Gastroesophageal sphincter (tissue), 4 donors: ENCODE data around the gene NSFL1C. TPM values are rescaled to one million over a fixed set of nuclear protein-coding genes. Genes with fewer than 3 reads are reported as not detected.

ENCODE experiments used
- ATAC-seq: fragments of 150-250 bp; one replicate; pipeline ENCODE4 v1.9.1; 2016; ENCODE audit warnings: mild to moderate bottlenecking, moderate library complexity
- H3K27ac ChIP-seq, 4 donors: fragments of 200-600 bp; sonication (generic) in 3 of 4; 1 replicate in 3 of 4; 2 replicates in 1 of 4; pipeline ENCODE4 v1.5.1; 2016 to 2019
- H3K27me3 ChIP-seq: fragments of 200-600 bp; sonication (generic); one replicate; pipeline ENCODE4 v1.5.1; 2019
- H3K36me3 ChIP-seq, 2 donors: fragments of 200-600 bp; sonication (generic); one replicate each; pipeline ENCODE4 v1.5.1; 2019; ENCODE audit warnings: control low read depth in 1 of 2
- H3K4me1 ChIP-seq, 3 donors: fragments of 200-600 bp; sonication (generic); 1 replicate in 2 of 3; 2 replicates in 1 of 3; pipeline ENCODE4 v1.5.1; 2016 to 2019; ENCODE audit warnings: control low read depth in 2 of 3
- H3K4me3 ChIP-seq, 2 donors: fragments of 200-600 bp; sonication (generic); one replicate each; pipeline ENCODE4 v1.5.1; 2019; ENCODE audit warnings: mild to moderate bottlenecking in 1 of 2, moderate library complexity in 1 of 2
- H3K9me3 ChIP-seq, 3 donors: fragments of 200-600 bp; sonication (generic); one replicate each; pipeline ENCODE4 v1.5.1; 2017 to 2019; ENCODE audit warnings: control low read depth in 2 of 3
- CTCF ChIP-seq, 4 experiments: fragments of 200-600 bp in 2 of 4; fragments of 450-650 bp in 2 of 4; sonication (generic) in 1 of 4; IDR thresholded peaks; one replicate each; pipeline ENCODE4 v1.5.1; 2017 to 2019; ENCODE audit warnings: antibody characterized with exemption in 4 of 4, mild to moderate bottlenecking in 2 of 4, moderate library complexity in 2 of 4
- EP300 ChIP-seq: sonication (generic); formaldehyde crosslinking; IDR thresholded peaks from one replicate; pipeline ENCODE4 v1.6.1; 2017; ENCODE audit warnings: antibody characterized with exemption, mild to moderate bottlenecking
- POLR2A ChIP-seq, 2 donors: fragments of 450-650 bp; IDR thresholded peaks; one replicate each; pipeline ENCODE4 v1.6.1; 2017; ENCODE audit warnings: antibody characterized with exemption in 2 of 2, mild to moderate bottlenecking in 2 of 2, moderate library complexity in 1 of 2
- POLR2AphosphoS5 ChIP-seq: sonication (generic); formaldehyde crosslinking; IDR thresholded peaks from one replicate; pipeline ENCODE4 v1.6.1; 2017; ENCODE audit warnings: antibody characterized with exemption
- WGBS, 2 donors: methylation state at CpG; one replicate each; pipeline ENCODE4 v1.1.5; 2018; ENCODE audit warnings: low coverage in 1 of 2; 5-methylcytosine and 5-hydroxymethylcytosine counted together
- total RNA-seq, 4 donors: library from RNA; depleted of rRNA; stranded (reverse); fragments of >200 nt; gene quantifications; one replicate each; pipeline ENCODE4 v1.1.0, GENCODE V29; 2016

Gene NSFL1C
- total RNA-seq, 4 donors from 2014 or later, result 48.8 to 64.1 (median 53.5) TPM

- Histone ChIP-seq H3K4me1 (peaks cover 3 to 55% (median 22%) of the 10 kb centered on the region in 3 donors), H3K27me3 (peaks cover 19% of the 10 kb centered on the region), H3K9me3 (no peaks in the 10 kb centered on the region), H3K4me3 (peak overlapping the region in 1 of 2 donors; percentile 99), H3K36me3 (peaks cover 0 to 17% of the 10 kb centered on the region in 2 donors), H3K27ac (peak overlapping the region in 3 of 4 donors; percentile 55 to 91 (median 88))
- TF ChIP-seq POLR2A (IDR thresholded peaks at IDR 0.05) (peak; percentile 8 to 9), POLR2AphosphoS5 (no peak), CTCF (IDR thresholded peaks at IDR 0.05) (no peak), EP300 (no peak)
- 60 to 69% methylated on average over 11 to 17 of the region's 22 CpGs for WGBS, 2 donors
- peak; percentile 13 for ATAC-seq
Observed at GRCh38 chr20:1467355-1468116, 887 bp upstream of the NSFL1C start.

DNA sequence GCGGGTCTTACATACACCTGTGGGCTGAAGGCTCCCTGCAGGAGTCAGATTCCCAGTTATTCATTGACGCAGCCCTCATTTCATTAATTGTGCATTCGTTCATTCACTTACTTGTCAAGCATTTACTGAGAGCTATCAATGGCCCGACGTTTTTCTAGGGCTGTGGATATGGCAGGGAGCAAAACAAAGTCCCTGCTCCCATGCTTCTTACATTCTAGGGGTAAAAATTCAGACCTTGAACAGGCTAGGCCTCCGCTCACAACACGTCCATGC lies 369 bp upstream of the NSFL1C start:
- H3K27ac ChIP-seq, result peak overlapping the region in 3 of 4 donors; percentile 55 to 91 (median 88)
- H3K36me3 ChIP-seq, result peaks cover 0 to 23% of the 10 kb centered on the region in 2 donors
- no peak for ATAC-seq
- peaks cover 3 to 59% (median 22%) of the 10 kb centered on the region in 3 donors for H3K4me1 ChIP-seq
- H3K27me3 ChIP-seq, result peaks cover 15% of the 10 kb centered on the region
- H3K4me3 ChIP-seq, result peak overlapping the region in 1 of 2 donors; percentile 99
- no peaks in the 10 kb centered on the region for H3K9me3 ChIP-seq
- TF ChIP-seq CTCF (IDR thresholded peaks at IDR 0.05), result no peak
- TF ChIP-seq POLR2AphosphoS5, result no peak
- no peak for TF ChIP-seq EP300
- no peak for TF ChIP-seq POLR2A (IDR thresholded peaks at IDR 0.05)
- 0% methylated on average over 1 of the region's 7 CpGs; no CpG with 5 or more reads in 1 of the 2 donors for WGBS, 2 donors

GRCh38 chr20:1465470-1466210 lies 1.0 kb downstream of the NSFL1C start:
- Histone ChIP-seq H3K27me3 (peaks cover 10% of the 10 kb centered on the region), H3K9me3 (no peaks in the 10 kb centered on the region), H3K4me3 (peak overlapping the region; percentile 63 to 99), H3K4me1 (peaks cover 3 to 66% (median 22%) of the 10 kb centered on the region in 3 donors), H3K27ac (peak overlapping the region in 3 of 4 donors; percentile 87 to 91 (median 88)), H3K36me3 (peaks cover 0 to 36% of the 10 kb centered on the region in 2 donors)
- TF ChIP-seq POLR2AphosphoS5 (no peak), EP300 (no peak), POLR2A (IDR thresholded peaks at IDR 0.05) (no peak), CTCF (IDR thresholded peaks at IDR 0.05) (no peak)
- 32 to 37% methylated on average over 10 to 12 of the region's 12 CpGs for WGBS, 2 donors
- ATAC-seq, result no peak

DNA sequence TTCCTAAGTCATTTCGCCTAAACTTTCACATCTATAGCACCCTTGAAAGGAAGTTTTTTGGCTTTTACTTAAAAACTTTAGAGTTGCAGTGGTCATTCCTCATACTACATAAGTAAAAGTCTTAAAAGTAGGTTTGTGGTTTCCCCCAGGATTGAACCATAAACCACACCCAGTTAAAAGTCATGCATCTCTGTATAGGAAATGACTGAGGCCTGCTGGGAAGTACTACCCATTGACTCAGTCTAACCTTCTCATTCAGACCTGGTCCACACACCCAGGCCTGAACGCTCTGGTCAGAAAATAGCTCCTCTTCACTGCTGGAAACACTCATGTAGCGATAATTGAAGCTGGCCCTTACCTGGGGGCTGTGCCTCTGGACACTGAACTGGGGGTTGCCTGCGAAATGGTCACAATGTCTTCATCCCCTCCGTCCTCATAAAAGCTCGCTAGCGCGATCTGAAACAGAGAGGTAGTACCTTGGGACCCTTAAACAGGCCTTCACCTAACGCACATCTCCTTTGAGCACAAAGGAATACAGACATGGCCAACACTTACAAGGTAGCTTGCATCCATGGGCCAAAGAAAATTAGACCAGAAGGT lies 2.6 kb downstream of the NSFL1C start:
- no peak for TF ChIP-seq EP300
- Histone ChIP-seq H3K36me3 (peaks cover 0 to 52% of the 10 kb centered on the region in 2 donors), H3K4me1 (peaks cover 3 to 55% (median 22%) of the 10 kb centered on the region in 3 donors), H3K9me3 (no peaks in the 10 kb centered on the region), H3K27ac (no peak overlapping the region), H3K27me3 (peaks cover 5% of the 10 kb centered on the region), H3K4me3 (no peak overlapping the region)
- 92 to 96% methylated on average over 2 to 8 of the region's 9 CpGs for WGBS, 2 donors
- no peak for ATAC-seq

GRCh38 chr20:1462834-1463233 lies 3.8 kb downstream of the NSFL1C start:
- no peaks in the 10 kb centered on the region for H3K27me3 ChIP-seq
- 61 to 79% methylated on average over 3 of the region's 3 CpGs for WGBS, 2 donors
- no peak for ATAC-seq

More at GRCh38 chr20:1462834-1463233, 3.8 kb downstream of the NSFL1C start:
- peaks cover under 1 to 64% of the 10 kb centered on the region in 2 donors for H3K36me3 ChIP-seq
- H3K4me1 ChIP-seq, result peaks cover 3 to 55% (median 22%) of the 10 kb centered on the region in 3 donors
- H3K4me3 ChIP-seq, result no peak overlapping the region
- TF ChIP-seq POLR2AphosphoS5 (no peak), EP300 (no peak)
- H3K9me3 ChIP-seq, result no peaks in the 10 kb centered on the region
- no peak overlapping the region for H3K27ac ChIP-seq
